HuH-7 (cell line): ENCODE data around the gene STRIP1.
A peak's percentile ranks its signal among the peaks of the same experiment; 100 is the strongest.
"Not testable (repeated sequence)": the region's sequence is repeated elsewhere in the genome, so short reads cannot be mapped to it uniquely, and the experiment has no call there.

Experiments used
- DNase-seq: peaks from one replicate; pipeline ENCODE4 v3.0.0; 2011; ENCODE audit warnings: low spot score

STRIP1 gene

GRCh38 chr1:110011527-110012041 is 22.8 kb upstream of the STRIP1 start:
- peak; percentile 44 for DNase-seq

DNA sequence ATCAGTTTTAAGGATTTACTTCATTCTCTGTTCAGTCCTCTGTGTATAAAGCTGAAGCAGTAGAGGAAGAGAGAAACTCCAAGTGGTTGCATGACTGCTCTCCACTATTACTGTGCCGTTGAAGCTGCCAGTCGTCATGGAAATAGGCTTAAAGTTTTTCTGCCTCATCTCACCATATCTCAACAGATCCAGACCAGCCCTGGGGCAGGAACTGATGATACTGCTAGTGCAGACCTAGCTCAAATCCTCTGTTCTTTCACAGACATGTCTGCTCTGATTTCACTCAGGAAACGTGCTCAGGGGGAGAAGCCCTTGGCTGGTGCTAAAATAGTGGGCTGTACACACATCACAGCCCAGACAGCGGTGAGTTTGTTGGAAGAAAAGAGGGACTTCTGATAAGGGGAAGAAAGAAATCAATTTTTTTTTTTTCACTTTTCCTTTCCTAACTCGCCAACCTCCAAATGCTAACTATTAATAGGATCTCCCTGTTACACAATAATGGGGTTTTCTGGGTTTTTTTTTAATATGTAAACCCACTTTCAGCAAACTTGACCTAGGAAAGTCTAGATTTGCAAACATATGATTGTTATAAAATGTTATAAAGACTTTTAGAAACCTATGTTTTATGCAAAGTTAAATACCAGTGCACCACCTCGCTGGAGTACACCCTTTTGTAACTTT is 22.2 kb upstream of the STRIP1 start:
- no peak for DNase-seq

GRCh38 chr1:110017792-110018191 is 16.6 kb upstream of the STRIP1 start:
- DNase-seq = no peak

GRCh38 chr1:110018396-110018795 is 16.0 kb upstream of the STRIP1 start:
- DNase-seq = no peak

DNA sequence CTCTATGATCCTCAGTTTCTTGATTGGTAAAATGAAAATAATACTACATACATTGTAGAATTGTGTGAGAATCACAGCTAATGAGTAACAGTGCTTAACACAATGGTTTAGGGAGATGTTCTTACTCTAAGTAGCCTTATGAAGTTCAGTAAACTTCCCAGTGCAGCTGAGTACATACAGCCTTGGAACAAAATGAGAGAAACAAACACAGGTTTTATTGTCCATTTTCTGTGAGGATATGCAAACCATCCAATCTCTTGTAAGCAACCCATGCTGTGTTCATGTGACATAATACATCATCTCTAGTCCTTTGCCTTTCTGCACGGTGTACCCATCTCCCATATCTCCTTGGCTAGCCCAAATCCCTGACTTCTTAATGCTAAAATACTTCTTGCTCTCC is 14.7 kb upstream of the STRIP1 start:
- no peak for DNase-seq

- no peak for DNase-seq
These were observed 13.1 kb upstream of the STRIP1 start for GRCh38 chr1:110021285-110021684.

DNA sequence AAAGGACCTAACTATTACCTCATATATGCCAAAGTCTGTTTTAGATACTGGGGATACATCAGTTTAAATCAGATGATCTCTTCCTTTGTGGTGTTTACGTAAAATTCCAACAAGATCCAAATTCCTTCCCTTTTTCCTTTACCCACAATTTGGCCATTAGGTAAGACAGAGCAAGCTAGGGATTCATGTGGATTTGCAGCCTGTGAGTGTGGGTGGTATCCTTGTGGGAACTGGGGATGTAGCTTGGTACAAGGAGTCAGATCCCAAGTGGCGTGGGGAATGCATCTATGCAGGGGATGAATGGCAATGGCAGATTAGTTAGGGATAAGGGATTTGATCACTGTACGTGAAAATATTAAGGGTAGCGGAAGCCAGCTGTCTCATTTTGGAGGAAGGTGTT is 9.8 kb upstream of the STRIP1 start:
- no peak for DNase-seq

- not testable (repeated sequence) for DNase-seq
These were observed 3.7 kb upstream of the STRIP1 start for GRCh38 chr1:110030687-110031086.

- no peak for DNase-seq
These were observed 2.1 kb upstream of the STRIP1 start for GRCh38 chr1:110032327-110032726.

DNA sequence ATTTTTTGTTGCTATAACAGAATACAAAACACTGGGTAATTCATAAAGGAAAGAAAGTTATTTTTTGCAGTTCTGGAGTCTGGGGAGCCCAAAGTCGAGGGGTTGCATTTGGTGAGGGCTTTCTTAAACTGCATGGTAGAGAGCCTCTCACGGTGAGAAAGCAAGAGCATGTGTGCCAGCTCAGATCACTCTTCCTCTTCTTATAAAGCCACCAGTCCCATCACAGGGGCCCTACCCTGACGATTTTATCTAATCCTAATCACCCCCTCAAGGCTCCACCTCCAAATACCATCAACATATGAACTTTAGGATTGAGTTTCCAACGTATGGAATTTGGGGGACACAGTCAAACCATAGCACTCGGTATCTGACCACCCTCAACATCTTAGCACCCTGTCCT is 1.0 kb upstream of the STRIP1 start:
- DNase-seq = no peak

GRCh38 chr1:110034040-110034450 is 379 bp upstream of the STRIP1 start:
- no peak for DNase-seq

DNA sequence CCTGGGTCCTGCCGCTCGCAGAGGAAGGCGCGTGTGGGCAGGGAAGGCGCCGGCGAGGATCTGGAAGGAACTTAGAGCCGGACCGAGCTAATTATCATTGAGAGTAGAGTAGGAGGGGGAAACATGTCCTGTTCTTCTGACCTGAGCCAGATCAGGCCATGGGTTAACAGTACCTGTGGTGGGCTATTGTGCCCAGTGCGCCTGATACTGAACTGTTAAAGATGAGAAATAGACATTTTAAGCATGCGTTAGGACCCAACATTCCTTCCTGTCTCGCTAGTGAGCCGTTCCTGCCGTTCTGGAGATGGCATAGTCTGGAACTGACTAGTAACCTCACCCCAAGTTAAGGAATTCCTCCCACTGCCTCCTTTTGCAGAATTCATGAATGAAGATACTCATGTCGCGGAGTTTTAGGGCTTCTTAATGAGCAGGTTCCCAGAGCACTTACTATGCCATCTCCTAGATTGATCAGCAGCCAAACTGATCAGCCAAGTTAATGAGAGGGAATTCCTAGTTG is 870 bp downstream of the STRIP1 start:
- DNase-seq = no peak

DNA sequence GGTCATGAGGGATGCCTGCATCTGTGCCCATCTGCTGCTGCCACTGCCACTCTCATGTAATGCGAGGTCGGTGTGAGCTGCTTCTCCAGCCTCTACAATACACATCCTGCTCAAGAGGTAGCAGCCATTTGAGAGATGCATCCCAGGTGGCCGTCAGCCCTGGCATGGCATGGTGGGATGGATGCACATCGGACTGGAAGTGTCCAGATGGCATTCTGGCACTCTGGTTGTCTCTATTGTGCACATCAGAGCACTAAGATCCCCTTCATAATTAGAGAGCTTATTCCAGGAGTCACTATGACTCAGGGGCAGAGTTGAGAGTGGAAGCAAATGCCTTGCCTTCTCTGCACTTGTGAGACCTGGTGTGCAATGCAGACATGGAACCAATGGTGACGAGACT is 3.8 kb downstream of the STRIP1 start:
- DNase-seq = no peak

- no peak for DNase-seq
These were observed 5.2 kb downstream of the STRIP1 start for GRCh38 chr1:110039641-110040040.

- no peak for DNase-seq
These were observed 6.1 kb downstream of the STRIP1 start for GRCh38 chr1:110040548-110040947.

- no peak for DNase-seq
These were observed 8.6 kb downstream of the STRIP1 start for GRCh38 chr1:110043016-110043415.

DNA sequence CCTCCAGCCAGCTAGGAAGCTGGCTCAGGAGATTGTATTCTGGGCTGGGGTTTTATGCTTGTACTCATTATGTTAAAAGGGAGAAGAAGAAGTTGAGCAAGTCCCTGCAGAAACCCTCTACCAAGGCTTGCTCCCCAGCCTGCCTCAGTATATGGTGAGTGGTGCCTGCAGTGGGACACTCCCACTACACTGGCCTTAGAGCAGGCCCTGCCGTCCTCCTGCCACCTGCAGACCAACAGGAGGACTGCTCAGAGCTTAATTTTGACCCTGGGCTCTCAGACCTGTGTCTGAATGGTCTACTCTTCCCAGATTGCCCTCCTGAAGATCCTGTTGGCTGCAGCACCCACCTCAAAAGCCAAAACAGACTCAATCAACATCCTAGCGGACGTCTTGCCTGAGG is 13.0 kb downstream of the STRIP1 start:
- DNase-seq = no peak

GRCh38 chr1:110048240-110048639 is 13.8 kb downstream of the STRIP1 start:
- DNase-seq = no peak

GRCh38 chr1:110048923-110049601 is 14.6 kb downstream of the STRIP1 start:
- DNase-seq = no peak

- DNase-seq = no peak
These were observed 15.6 kb downstream of the STRIP1 start for GRCh38 chr1:110049801-110050601.

DNA sequence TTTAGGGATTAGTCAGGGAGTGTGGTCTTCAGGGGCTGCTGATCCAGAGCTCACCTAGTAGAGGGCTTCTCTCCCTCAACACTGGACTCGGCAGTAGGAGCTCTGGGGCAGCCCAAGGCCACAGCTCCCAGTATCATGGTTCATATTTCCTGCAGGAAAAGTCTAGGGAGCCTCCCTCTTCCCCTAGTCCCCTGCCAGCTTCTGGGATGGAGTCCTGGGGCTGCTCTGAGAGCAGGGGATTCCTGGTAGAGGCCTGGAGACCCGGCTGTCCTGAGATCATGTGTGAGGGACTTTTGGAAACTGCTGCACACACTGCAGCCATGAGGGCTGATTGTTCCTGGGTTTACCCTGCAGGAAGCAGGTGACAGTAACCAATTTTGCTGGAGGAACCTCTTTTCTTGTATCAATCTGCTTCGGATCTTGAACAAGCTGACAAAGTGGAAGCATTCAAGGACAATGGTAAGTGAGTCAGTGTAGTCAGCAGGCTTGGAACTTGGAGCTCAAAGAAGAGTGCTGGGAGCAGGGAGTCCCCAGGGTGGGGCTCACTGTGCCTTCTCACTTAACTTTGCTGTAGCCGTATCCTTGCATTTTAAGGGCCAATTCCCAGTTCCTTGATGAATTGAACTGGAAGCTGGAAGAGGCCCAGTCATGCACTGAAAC is 16.3 kb downstream of the STRIP1 start:
- no peak for DNase-seq

DNA sequence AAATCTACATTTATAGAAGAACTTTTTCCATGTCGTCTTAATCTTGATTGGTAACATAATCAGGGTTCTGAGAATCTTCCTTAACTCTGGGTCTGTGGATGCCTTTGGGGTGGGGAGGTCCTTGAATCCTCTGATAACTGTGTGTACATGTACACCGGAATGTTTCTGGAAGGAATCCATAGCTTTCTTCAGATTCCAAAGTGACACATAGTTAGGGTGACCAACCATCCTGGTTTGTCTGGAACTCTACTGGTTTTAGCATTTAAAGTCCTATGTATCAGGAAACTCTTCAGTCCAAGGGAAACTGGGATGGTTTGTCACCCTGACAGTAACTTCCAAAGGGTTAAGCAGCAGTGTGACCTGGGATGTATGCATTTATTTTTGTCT is 16.8 kb downstream of the STRIP1 start:
- DNase-seq = no peak
